ENCODE data around the gene ANKRD2.

GRCh38 chr10:97584060-97584797 is 11.7 kb downstream of the ANKRD2 start, which contains the start of gene HOGA1:
- no peak for TF ChIP-seq EGR1 (IDR thresholded peaks at IDR 0.05; ENCODE audit: borderline replicate concordance in 1 of 2, low read depth in 2 of 2, low read length in 2 of 2)
- no peak for TF ChIP-seq MAX (IDR thresholded peaks at IDR 0.05; ENCODE audit: low read depth, low read length)
- TF ChIP-seq RAD51 (IDR thresholded peaks at IDR 0.05): peak; percentile 57; the same call in 1 of the 2 replicates
- no peak for TF ChIP-seq CTCF (IDR thresholded peaks at IDR 0.05 in 2 of 3, conservative IDR thresholded peaks at IDR 0.05 in 1 of 3; ENCODE audit: control insufficient read depth in 2 of 3, extremely low read depth in 1 of 3, insufficient read depth in 1 of 3, low read depth in 3 of 3, low read length in 3 of 3)
- no peak for TF ChIP-seq FOXM1 (IDR thresholded peaks at IDR 0.05; ENCODE audit: low read depth, low read length)
- TF ChIP-seq BACH1 (IDR thresholded peaks at IDR 0.05; ENCODE audit: borderline replicate concordance): no peak
- no peak for TF ChIP-seq ZNF274 (IDR thresholded peaks at IDR 0.05; ENCODE audit: insufficient read depth, insufficient read length)
- no peak for TF ChIP-seq ZBTB33 (IDR thresholded peaks at IDR 0.05)
- no peak; the same call in 1 of the 2 replicates for TF ChIP-seq USF2 (IDR thresholded peaks at IDR 0.05; ENCODE audit: borderline replicate concordance, low read depth, low read length)
- no peak for TF ChIP-seq EZH2 (IDR thresholded peaks at IDR 0.05; ENCODE audit: borderline replicate concordance, control insufficient read depth, low read depth, low read length)

Measured in GM12878 (cell line).